ENCODE data around the gene ZBTB24.
A peak's percentile ranks its signal among the peaks of the same experiment; 100 is the strongest.
"Not testable (repeated sequence)": the region's sequence is repeated elsewhere in the genome, so short reads cannot be mapped to it uniquely, and the experiment has no call there.

ZBTB24 gene

GRCh38 chr6:109482905-109483734, at the start of gene ZBTB24:
ZBTB24 (minus strand) TSS chr6:109483219; CDS start chr6:109482026, 1,193 bp downstream.
- DNase-seq (ENCODE audit: low read depth in 2 of 2): peak; percentile 69 to 71

DNA sequence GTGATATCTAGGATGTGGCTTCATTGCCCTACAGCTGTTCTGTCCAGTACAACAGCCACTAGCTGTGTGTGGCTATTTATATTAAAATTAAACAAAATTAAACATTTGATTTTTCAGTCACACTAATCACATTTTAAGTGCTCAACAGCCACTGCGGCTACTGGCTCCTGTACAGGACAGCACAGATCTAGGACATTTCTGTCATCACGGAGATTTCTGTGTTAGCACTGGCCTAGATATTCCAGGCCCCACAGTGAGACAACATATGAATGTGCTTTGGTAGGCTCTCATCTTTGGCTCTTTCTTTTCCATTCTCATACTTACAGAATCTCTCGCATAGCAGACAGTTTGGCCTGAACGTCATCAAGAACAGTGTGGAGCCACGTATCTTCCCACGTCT, 48.4 kb upstream of the ZBTB24 start:
- DNase-seq (ENCODE audit: low read depth in 2 of 2): no peak

DNA sequence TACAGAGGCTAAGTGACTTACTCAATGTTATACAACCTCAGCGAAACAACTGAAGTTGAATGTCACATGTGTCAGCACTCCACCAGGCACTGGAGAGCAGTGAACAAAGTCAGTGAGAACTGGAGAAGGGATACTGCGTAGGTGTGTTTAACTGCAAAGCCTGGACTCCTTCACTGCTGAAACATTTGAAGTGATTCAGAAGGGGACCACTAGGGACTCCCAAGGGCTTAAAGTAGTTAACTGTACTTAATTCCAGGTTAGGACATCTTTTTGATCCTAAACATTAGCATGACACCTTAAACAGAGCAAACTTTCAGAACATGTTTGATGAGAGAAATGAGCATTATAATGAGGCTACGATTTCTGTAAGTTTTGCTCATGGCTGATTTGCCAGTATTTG, 45.0 kb upstream of the ZBTB24 start:
- DNase-seq (ENCODE audit: low read depth in 2 of 2): no peak

DNA sequence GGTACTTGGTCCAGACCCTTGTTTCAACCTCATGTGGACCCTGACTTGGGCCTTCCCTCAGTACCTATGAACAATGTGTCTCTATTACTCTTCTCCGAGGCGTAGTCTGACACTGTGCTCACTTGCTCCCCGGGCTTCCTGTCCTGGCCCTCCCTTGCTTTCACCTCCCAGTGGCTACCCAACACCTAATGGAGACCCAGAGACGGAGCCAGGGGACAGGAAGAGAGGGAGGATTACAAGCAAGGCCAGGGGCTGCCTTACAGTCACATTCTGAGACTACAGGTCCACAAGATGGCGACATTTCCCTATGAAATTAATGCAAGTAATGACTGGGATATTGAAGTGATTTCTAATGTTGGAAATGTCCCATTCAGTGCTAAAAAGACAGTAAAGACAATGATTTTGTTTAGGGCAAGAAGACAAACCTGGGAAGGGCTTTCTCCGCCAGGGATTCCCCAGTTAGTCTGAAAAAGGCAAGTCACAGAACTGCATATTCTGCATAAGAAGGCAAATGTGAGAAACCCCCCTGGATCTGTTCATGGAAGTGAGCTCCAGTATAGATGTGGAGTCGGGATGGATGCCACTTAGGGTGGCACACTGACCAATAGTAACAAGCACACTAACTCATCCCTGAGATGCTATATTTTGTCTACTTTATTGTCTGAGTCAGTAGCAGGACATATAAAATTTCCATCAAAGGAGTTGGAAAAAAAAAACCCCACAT, 44.0 kb upstream of the ZBTB24 start:
- peak; percentile 10 to 14 for DNase-seq (ENCODE audit: low read depth in 2 of 2)

DNA sequence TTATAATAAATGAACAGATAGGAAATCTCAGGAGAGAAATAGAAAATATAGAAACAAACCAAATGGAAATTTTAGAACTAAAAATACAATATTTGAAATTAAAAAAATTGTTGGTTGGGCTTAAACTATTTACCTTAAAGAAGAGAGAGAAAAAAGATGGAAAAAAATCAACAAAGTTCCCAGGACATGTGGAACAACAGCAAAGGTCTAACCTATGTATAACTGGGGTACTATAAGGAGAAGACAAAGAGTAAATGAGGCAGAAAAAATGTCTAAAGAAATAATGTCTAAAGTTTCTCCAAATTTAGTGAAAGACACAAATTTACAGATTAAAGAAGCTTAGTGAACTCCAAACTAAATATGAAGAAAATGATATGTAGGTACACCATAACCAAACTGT, 41.1 kb upstream of the ZBTB24 start:
- no peak for DNase-seq (ENCODE audit: low read depth in 2 of 2)

- no peak for DNase-seq (ENCODE audit: low read depth in 2 of 2)
These were observed 40.5 kb upstream of the ZBTB24 start for GRCh38 chr6:109523478-109523877.

DNA sequence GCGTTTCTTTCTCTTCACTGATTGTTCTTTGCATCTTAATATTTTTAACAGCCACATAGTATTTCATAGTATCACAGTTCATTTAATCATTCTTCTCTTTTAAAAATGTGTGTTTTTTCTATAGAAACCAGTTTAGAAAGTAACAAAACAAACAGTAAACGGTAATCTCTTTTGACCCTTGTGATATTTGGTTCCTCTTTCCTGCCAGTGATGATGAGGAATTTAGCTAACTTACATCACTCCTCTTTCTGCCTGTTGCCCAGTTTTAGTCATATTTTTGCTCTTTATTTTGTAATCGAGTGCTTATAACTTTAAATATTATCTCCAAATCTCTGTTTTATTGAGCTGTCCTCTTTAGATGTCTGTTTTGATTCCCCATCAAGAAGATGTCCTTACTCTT, 38.1 kb upstream of the ZBTB24 start:
- DNase-seq (ENCODE audit: low read depth in 2 of 2): no peak

GRCh38 chr6:109519647-109520046, 36.6 kb upstream of the ZBTB24 start:
- DNase-seq (ENCODE audit: low read depth in 2 of 2): not testable (repeated sequence)

- DNase-seq (ENCODE audit: low read depth in 2 of 2): no peak
These were observed 33.9 kb upstream of the ZBTB24 start for GRCh38 chr6:109516929-109517328.

GRCh38 chr6:109515781-109516409, 32.9 kb upstream of the ZBTB24 start:
- no peak for DNase-seq (ENCODE audit: low read depth in 2 of 2)

DNA sequence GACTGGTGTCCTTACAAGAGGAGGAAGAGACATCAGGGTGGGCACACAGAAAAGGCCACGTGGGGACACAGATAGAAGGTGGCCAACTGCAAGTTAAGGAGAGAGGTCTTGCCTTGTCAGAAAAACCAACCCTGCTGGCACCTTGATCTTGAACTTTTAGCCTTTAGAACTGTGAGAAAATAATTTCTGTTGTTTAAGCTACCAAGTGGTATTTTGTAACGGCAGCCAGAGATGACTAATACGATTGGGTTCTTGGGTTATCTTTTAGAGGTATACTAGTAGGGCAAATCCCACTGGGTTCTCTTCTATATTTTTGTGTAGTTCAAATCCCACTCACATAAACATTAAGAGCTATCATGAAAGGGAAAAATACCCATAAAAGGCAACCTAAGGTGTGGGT, 31.9 kb upstream of the ZBTB24 start:
- no peak for DNase-seq (ENCODE audit: low read depth in 2 of 2)

DNA sequence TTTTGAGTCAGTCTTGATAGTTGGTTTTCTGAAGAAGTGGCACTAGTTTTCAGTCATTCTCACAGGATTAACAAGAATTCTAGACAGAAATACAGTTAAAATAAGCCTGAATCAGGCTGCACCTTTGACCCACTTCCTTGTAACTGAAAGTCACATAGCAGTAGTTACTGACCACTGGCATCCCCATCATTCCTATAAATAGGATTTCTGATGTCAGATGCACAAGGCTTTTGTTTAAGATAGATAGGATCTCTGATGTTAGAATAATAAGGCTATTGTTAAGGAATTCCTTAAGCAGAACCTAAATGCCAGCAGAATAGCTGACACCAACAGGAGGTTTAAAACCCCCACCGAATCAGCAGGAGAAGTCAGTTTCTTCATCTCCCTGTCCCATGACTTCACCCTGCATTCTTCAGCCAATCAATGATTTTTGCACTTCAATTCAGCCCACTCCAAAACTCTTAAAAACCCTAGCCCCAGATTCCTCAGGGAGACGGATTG, 30.6 kb upstream of the ZBTB24 start:
- DNase-seq (ENCODE audit: low read depth in 2 of 2): no peak

- DNase-seq (ENCODE audit: low read depth in 2 of 2): no peak
These were observed 29.3 kb upstream of the ZBTB24 start for GRCh38 chr6:109512271-109512817.

GRCh38 chr6:109511832-109512231, 28.8 kb upstream of the ZBTB24 start:
- DNase-seq (ENCODE audit: low read depth in 2 of 2): no peak

DNA sequence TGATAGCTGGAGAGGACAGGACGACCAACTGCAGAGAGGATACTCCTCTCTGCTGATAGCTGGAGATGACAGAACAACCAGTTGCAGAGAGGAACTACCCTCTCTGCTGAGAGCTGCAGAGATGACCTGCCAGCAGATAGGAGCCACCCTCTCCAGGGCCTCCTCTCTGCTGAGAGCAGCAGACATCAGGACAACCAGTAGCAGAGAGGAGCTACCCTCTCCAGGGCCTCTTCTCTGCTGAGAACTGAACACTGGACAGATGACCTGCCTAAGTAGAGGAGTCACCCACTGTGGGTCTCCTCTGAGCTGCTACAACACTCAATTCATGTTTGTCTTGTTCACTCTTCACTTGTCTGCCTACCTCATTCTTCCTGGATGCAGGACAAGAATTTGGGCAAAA, 27.3 kb upstream of the ZBTB24 start:
- DNase-seq (ENCODE audit: low read depth in 2 of 2): no peak

GRCh38 chr6:109508166-109508860, 25.3 kb upstream of the ZBTB24 start:
- no peak for DNase-seq (ENCODE audit: low read depth in 2 of 2)

DNA sequence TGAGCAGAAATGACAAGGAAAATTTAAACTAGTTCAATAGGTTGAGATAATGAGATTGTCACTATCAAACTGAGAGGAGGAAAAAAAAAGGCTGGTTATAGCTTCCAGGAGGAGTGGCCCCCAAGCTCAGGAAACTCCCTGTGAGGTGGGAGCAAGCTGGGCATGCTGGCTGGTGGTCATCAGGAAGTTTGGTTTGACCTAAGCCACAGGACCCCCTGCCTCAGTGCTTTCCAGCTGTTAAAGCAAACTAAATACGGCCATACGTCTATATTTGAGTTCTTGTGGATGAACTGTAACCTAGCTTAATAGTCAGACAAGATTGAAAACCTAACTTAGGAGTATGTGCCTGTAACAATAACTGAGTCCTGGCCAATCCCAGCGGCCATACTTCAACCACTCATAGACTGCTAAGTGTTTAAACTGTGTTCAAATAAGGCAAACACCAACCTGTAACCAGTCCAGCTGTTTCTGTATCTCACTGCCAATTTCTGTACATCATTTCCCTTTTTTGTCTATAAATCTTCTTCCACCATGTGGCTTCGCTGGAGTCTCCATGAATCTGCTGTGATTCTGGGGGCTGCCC, 24.6 kb upstream of the ZBTB24 start:
- DNase-seq (ENCODE audit: low read depth in 2 of 2): no peak

GRCh38 chr6:109506841-109507240, 23.8 kb upstream of the ZBTB24 start:
- no peak for DNase-seq (ENCODE audit: low read depth in 2 of 2)

GRCh38 chr6:109506314-109506713, 23.3 kb upstream of the ZBTB24 start:
- DNase-seq (ENCODE audit: low read depth in 2 of 2): no peak

DNA sequence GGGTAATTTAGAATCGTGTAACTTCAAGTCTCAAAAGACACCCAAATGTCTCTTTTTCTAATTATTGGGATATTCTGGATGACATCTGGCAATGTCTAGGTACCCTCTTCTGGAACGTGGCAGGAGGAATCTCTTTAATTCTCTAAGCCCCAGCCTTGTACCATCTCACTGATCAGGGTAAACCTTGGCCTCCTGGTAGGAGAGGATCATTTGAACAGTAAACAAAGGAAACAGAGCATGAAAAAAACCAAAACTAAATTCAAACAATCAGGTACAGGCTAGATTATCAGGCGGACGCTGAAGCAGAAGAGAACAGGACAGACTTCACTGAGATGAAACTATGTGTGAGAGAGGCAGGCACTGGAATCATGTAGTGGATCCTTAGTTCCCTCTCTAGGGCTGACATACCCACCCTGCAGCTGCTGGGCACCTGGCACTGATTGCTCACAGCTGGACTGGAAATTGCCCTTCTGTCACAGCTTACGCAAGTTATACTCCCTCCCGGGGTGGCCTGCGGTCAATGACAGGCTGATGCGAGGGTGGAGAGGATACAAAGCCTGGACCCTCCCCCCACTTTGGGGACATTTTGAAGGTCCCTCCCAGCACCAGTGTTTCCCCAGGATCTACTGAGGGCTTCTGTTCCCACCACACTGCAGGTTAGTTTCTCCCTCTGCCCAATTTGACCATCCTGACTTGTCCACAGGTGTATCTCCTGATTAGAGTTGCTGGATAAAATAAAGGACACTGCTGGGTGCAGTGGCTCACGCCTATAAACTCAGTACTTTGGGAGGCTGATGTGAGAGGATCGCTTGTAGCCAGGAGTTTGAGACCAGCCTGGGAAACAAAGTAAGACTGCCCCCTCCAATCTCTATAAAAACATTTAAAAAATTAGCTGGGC, 20.6 kb upstream of the ZBTB24 start:
- DNase-seq (ENCODE audit: low read depth in 2 of 2): no peak
